Liver (tissue), 9 donors: ENCODE results near the gene GALNT16. TPM values are rescaled to one million over a fixed set of nuclear protein-coding genes. Genes with fewer than 3 reads are reported as not detected.

Experiments
- DNase-seq: peaks from one replicate; pipeline ENCODE4 v3.0.0-alpha.2; 2017; ENCODE audit warnings: low spot score
- H3K27ac ChIP-seq, 2 donors: one replicate each; pipeline ENCODE4 v1.7.0; 2013; ENCODE audit warnings: inconsistent platforms in 2 of 2, low read length in 2 of 2, control low read depth in 1 of 2, low read depth in 1 of 2, mild to moderate bottlenecking in 1 of 2
- H3K27me3 ChIP-seq, 4 donors: one replicate each; pipeline versions ENCODE4 v1.6.1 to v1.7.0; 2013; ENCODE audit warnings: low read length in 3 of 4, inconsistent platforms in 1 of 4, mild to moderate bottlenecking in 1 of 4, moderate library complexity in 1 of 4; ENCODE audit not compliant: control insufficient read depth in 4 of 4, insufficient read depth in 4 of 4
- H3K36me3 ChIP-seq, 4 donors: one replicate each; pipeline versions ENCODE4 v1.6.1 to v1.7.0; 2013; ENCODE audit warnings: low read length in 3 of 4, mild to moderate bottlenecking in 3 of 4, low read depth in 1 of 4, moderate library complexity in 1 of 4; ENCODE audit not compliant: control insufficient read depth in 4 of 4, insufficient read depth in 3 of 4
- H3K4me1 ChIP-seq, 4 donors: one replicate each; pipeline versions ENCODE4 v1.6.1 to v1.7.0; 2013; ENCODE audit warnings: low read length in 3 of 4, mild to moderate bottlenecking in 3 of 4, moderate library complexity in 1 of 4; ENCODE audit not compliant: control insufficient read depth in 4 of 4, insufficient read depth in 4 of 4
- H3K4me3 ChIP-seq, 3 donors: one replicate each; pipeline versions ENCODE4 v1.6.1 to v1.7.0; 2013; ENCODE audit warnings: low read length in 3 of 3, control low read depth in 1 of 3, low read depth in 1 of 3, mild to moderate bottlenecking in 1 of 3
- H3K9ac ChIP-seq, 2 donors: one replicate each; pipeline ENCODE4 v1.7.0; 2013; ENCODE audit warnings: low read length in 2 of 2, mild to moderate bottlenecking in 2 of 2, moderate library complexity in 2 of 2, control low read depth in 1 of 2, low read depth in 1 of 2
- H3K9me3 ChIP-seq, 4 donors: one replicate each; pipeline versions ENCODE4 v1.6.1 to v1.7.0; 2013; ENCODE audit warnings: low read length in 3 of 4; ENCODE audit not compliant: control insufficient read depth in 4 of 4
- ATF3 ChIP-seq: IDR thresholded peaks from 2 replicates; pipeline ENCODE4 v1.6.1; 2016; ENCODE audit warnings: antibody characterized with exemption
- CTCF ChIP-seq: fragments of 150-350 bp; IDR thresholded peaks from 2 replicates; pipeline ENCODE4 v1.5.1; 2017; ENCODE audit warnings: improper control_type of control experiment, low read depth, low read length; ENCODE audit not compliant: missing input control
- EGR1 ChIP-seq, 2 donors: IDR thresholded peaks; 2 replicates each; pipeline ENCODE4 v1.6.1; 2016 to 2018; ENCODE audit warnings: antibody characterized with exemption in 2 of 2, low read depth in 2 of 2
- FOXA1 ChIP-seq: IDR thresholded peaks from 2 replicates; pipeline ENCODE4 v1.6.1; 2016; ENCODE audit warnings: antibody characterized with exemption
- FOXA2 ChIP-seq: IDR thresholded peaks from 2 replicates; pipeline ENCODE4 v1.6.1; 2016; ENCODE audit warnings: antibody characterized with exemption
- GABPA ChIP-seq, 2 donors: IDR thresholded peaks in 1 of 2; conservative IDR thresholded peaks in 1 of 2; 2 replicates each; pipeline ENCODE4 v1.6.1; 2016; ENCODE audit warnings: antibody characterized with exemption in 2 of 2, mild to moderate bottlenecking in 1 of 2, moderate library complexity in 1 of 2
- HNF4A ChIP-seq, 2 donors: conservative IDR thresholded peaks; 2 replicates each; pipeline ENCODE4 v1.6.1; 2016; ENCODE audit warnings: antibody characterized with exemption in 2 of 2, mild to moderate bottlenecking in 2 of 2
- HNF4G ChIP-seq: IDR thresholded peaks from 2 replicates; pipeline ENCODE4 v1.6.1; 2016; ENCODE audit warnings: antibody characterized with exemption
- JUND ChIP-seq, 2 donors: IDR thresholded peaks; 2 replicates each; pipeline ENCODE4 v1.6.1; 2016; ENCODE audit warnings: antibody characterized with exemption in 2 of 2
- NR2F2 ChIP-seq: IDR thresholded peaks from 2 replicates; pipeline ENCODE4 v1.6.1; 2016; ENCODE audit warnings: antibody characterized with exemption
- RAD21 ChIP-seq, 2 donors: IDR thresholded peaks; 2 replicates each; pipeline ENCODE4 v1.6.1; 2016; ENCODE audit warnings: antibody characterized with exemption in 2 of 2, mild to moderate bottlenecking in 2 of 2
- RXRA ChIP-seq, 2 donors: IDR thresholded peaks; 2 replicates each; pipeline ENCODE4 v1.6.1; 2017 to 2018; ENCODE audit warnings: antibody characterized with exemption in 2 of 2, mild to moderate bottlenecking in 1 of 2
- SP1 ChIP-seq: IDR thresholded peaks from 2 replicates; pipeline ENCODE4 v1.6.1; 2018; ENCODE audit warnings: antibody characterized with exemption, mild to moderate bottlenecking
- TAF1 ChIP-seq: conservative IDR thresholded peaks from 2 replicates; pipeline ENCODE4 v1.6.1; 2016; ENCODE audit warnings: antibody characterized with exemption, mild to moderate bottlenecking
- YY1 ChIP-seq: IDR thresholded peaks from 2 replicates; pipeline ENCODE4 v1.6.1; 2016; ENCODE audit warnings: antibody characterized with exemption, mild to moderate bottlenecking
- WGBS: extraction: QIAGEN DNeasy Blood & Tissue Kit; methylation state at CpG from one replicate; pipeline ENCODE4 v1.1.7; 2013; 5-methylcytosine and 5-hydroxymethylcytosine counted together
- polyA plus RNA-seq, 2 donors: library from polyadenylated mRNA; stranded (reverse) in 1 of 2; unstranded in 1 of 2; fragments of 200-250 nt in 1 of 2; fragments of >200 nt in 1 of 2; fragmentation: Nextera tagmentation in 1 of 2; extraction: Ambion mirVana in 1 of 2; gene quantifications; one replicate each; pipeline versions ENCODE4 v1.2.1 to v1.2.3, GENCODE V29; 2013 to 2015
- total RNA-seq, 2 donors: library from RNA; depleted of rRNA; stranded (reverse); fragments of >200 nt; gene quantifications; one replicate each; pipeline ENCODE4 v1.2.3, GENCODE V29; 2014
- TF ChIP-seq, protein P1 (sequence below): IDR thresholded peaks from 2 replicates; pipeline ENCODE4 v1.6.1; 2016; ENCODE audit warnings: antibody characterized with exemption, mild to moderate bottlenecking
- TF ChIP-seq, protein P2 (sequence below): IDR thresholded peaks from 2 replicates; pipeline ENCODE4 v1.6.1; 2016; ENCODE audit warnings: antibody characterized with exemption
- TF ChIP-seq, protein P3 (sequence below): IDR thresholded peaks from 2 replicates; pipeline ENCODE4 v1.6.1; 2016; ENCODE audit warnings: antibody characterized with exemption
- donor health status: healthy.
- donor health status: healthy.
- donor health status: healthy.
- donor health status: healthy.
- donor health status: healthy.

GALNT16 gene
- total and polyA plus RNA-seq, 4 donors: 0.25 to 1.2 (median 0.71) TPM

- Histone ChIP-seq H3K4me1 (no peaks in the 10 kb centered on the region), H3K36me3 (no peaks in the 10 kb centered on the region), H3K27ac (no peak overlapping the region), H3K4me3 (no peak overlapping the region), H3K9ac (no peak overlapping the region), H3K9me3 (no peaks in the 10 kb centered on the region), H3K27me3 (no peaks in the 10 kb centered on the region)
- WGBS: 86% methylated on average over 11 of the region's 11 CpGs
- TF ChIP-seq FOXA2: no peak
- TF ChIP-seq NR2F2: no peak
- TF ChIP-seq RAD21 (IDR thresholded peaks at IDR 0.05): no peak
- no peak for TF ChIP-seq YY1
- no peak for TF ChIP-seq FOXA1
- DNase-seq: no peak
Observed at GRCh38 chr14:69349091-69349777, 89.3 kb downstream of the GALNT16 start.

DNA sequence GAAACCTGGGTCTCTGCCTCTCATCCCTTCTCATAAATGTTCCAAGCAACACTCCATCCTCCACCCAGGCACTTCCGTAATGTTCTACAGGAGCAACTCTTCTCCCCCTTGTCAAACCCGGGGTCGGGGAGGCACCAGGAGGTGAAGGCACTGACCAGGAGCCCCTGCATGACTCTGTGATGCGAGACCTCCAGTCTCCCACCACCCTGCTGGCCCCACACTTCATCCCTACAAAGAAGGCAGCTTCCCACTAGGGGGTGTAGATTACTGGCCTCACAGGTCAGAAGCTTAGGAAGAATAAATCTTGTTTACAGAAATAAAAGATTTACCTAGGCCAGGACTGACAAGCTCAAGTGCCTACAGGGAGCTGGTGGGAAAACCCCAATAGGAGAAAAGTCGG lies 90.9 kb downstream of the GALNT16 start:
- H3K27me3 ChIP-seq: no peaks in the 10 kb centered on the region
- no peaks in the 10 kb centered on the region for H3K9me3 ChIP-seq
- no peak overlapping the region for H3K9ac ChIP-seq
- H3K4me1 ChIP-seq: peaks cover 0 to 3% (median 0%) of the 10 kb centered on the region in 4 donors
- TF ChIP-seq TAF1: no peak
- TF ChIP-seq FOXA1: no peak
- TF ChIP-seq, protein P1, sequence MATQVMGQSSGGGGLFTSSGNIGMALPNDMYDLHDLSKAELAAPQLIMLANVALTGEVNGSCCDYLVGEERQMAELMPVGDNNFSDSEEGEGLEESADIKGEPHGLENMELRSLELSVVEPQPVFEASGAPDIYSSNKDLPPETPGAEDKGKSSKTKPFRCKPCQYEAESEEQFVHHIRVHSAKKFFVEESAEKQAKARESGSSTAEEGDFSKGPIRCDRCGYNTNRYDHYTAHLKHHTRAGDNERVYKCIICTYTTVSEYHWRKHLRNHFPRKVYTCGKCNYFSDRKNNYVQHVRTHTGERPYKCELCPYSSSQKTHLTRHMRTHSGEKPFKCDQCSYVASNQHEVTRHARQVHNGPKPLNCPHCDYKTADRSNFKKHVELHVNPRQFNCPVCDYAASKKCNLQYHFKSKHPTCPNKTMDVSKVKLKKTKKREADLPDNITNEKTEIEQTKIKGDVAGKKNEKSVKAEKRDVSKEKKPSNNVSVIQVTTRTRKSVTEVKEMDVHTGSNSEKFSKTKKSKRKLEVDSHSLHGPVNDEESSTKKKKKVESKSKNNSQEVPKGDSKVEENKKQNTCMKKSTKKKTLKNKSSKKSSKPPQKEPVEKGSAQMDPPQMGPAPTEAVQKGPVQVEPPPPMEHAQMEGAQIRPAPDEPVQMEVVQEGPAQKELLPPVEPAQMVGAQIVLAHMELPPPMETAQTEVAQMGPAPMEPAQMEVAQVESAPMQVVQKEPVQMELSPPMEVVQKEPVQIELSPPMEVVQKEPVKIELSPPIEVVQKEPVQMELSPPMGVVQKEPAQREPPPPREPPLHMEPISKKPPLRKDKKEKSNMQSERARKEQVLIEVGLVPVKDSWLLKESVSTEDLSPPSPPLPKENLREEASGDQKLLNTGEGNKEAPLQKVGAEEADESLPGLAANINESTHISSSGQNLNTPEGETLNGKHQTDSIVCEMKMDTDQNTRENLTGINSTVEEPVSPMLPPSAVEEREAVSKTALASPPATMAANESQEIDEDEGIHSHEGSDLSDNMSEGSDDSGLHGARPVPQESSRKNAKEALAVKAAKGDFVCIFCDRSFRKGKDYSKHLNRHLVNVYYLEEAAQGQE: no peak
- TF ChIP-seq, protein P2, sequence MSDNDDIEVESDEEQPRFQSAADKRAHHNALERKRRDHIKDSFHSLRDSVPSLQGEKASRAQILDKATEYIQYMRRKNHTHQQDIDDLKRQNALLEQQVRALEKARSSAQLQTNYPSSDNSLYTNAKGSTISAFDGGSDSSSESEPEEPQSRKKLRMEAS: no peak
- TF ChIP-seq SP1: no peak
- no peak for TF ChIP-seq CTCF
- no peak for TF ChIP-seq NR2F2
- no peak for TF ChIP-seq HNF4G
- no peak for TF ChIP-seq EGR1 (IDR thresholded peaks at IDR 0.05; ENCODE audit: low read depth in 2 of 2)
- TF ChIP-seq GABPA (IDR thresholded peaks at IDR 0.05 in 1 of 2, conservative IDR thresholded peaks at IDR 0.05 in 1 of 2): no peak
- TF ChIP-seq YY1: no peak
- no peak for TF ChIP-seq ATF3
- no peak for TF ChIP-seq FOXA2
- no peak for TF ChIP-seq HNF4A (conservative IDR thresholded peaks at IDR 0.05)
- no peak for TF ChIP-seq RAD21 (IDR thresholded peaks at IDR 0.05)
- TF ChIP-seq, protein P3, sequence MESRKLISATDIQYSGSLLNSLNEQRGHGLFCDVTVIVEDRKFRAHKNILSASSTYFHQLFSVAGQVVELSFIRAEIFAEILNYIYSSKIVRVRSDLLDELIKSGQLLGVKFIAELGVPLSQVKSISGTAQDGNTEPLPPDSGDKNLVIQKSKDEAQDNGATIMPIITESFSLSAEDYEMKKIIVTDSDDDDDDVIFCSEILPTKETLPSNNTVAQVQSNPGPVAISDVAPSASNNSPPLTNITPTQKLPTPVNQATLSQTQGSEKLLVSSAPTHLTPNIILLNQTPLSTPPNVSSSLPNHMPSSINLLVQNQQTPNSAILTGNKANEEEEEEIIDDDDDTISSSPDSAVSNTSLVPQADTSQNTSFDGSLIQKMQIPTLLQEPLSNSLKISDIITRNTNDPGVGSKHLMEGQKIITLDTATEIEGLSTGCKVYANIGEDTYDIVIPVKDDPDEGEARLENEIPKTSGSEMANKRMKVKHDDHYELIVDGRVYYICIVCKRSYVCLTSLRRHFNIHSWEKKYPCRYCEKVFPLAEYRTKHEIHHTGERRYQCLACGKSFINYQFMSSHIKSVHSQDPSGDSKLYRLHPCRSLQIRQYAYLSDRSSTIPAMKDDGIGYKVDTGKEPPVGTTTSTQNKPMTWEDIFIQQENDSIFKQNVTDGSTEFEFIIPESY: no peak
- no peak for TF ChIP-seq JUND (IDR thresholded peaks at IDR 0.05)
- TF ChIP-seq RXRA (IDR thresholded peaks at IDR 0.05): no peak
- no peak for DNase-seq
- H3K4me3 ChIP-seq: no peak overlapping the region
- H3K27ac ChIP-seq: no peak overlapping the region
- WGBS: 83% methylated on average over 5 of the region's 5 CpGs
- H3K36me3 ChIP-seq: no peaks in the 10 kb centered on the region
